OCI-LY7 (cell line): ENCODE results near the gene PHETA1. TPM values are rescaled to one million over a fixed set of nuclear protein-coding genes. Genes with fewer than 3 reads are reported as not detected.
A peak's percentile ranks its signal among the peaks of the same experiment; 100 is the strongest.

Source experiments
- BruUV-seq: library from RNA; stranded (reverse); fragments of 400-500 nt; replicated peaks from 2 replicates; lab custom pipeline; 2021; lab: Mats Ljungman, UMichigan
- CTCF ChIA-PET: fragments of 300-600 bp; sonication (Branson Sonifier 250); formaldehyde crosslinking; loops from one replicate; lab custom pipeline; 2022; ENCODE audit warnings: antibody characterized with exemption; ENCODE audit not compliant: unreplicated experiment; lab: Charles Lee
- POLR2A ChIA-PET: fragments of 300-600 bp; sonication (Branson Sonifier 250); formaldehyde crosslinking; loops from one replicate; lab custom pipeline; 2022; ENCODE audit warnings: antibody characterized with exemption; lab: Charles Lee
- DNase-seq: peaks from one replicate; pipeline ENCODE4 v3.0.0-alpha.2; 2015; ENCODE audit warnings: low spot score
- H2AFZ ChIP-seq: fragments of 200-600 bp; sonication (generic), shearing (Covaris generic); 2 replicates; pipeline ENCODE4 v1.6.1; 2014; ENCODE audit warnings: mild to moderate bottlenecking, antibody characterized with exemption, low read length, moderate library complexity
- H3K27ac ChIP-seq: fragments of 200-600 bp; sonication (generic); 2 replicates; pipeline ENCODE4 v1.5.1; 2014; ENCODE audit warnings: mixed run types, low read depth, mild to moderate bottlenecking, moderate library complexity, low read length, inconsistent platforms; ENCODE audit not compliant: poor library complexity, severe bottlenecking
- H3K36me3 ChIP-seq: fragments of 200-600 bp; sonication (generic); 2 replicates; pipeline ENCODE4 v1.6.1; 2014; ENCODE audit warnings: mild to moderate bottlenecking, antibody characterized with exemption, low read length, moderate library complexity, mixed read lengths; ENCODE audit not compliant: insufficient read depth
- H3K4me1 ChIP-seq: fragments of 200-600 bp; sonication (generic); 2 replicates; pipeline ENCODE4 v1.5.1; 2014; ENCODE audit warnings: mild to moderate bottlenecking, low read length; ENCODE audit not compliant: insufficient read depth, poor library complexity, severe bottlenecking
- H3K4me2 ChIP-seq: fragments of 200-600 bp; sonication (generic); 2 replicates; pipeline ENCODE4 v1.6.1; 2014; ENCODE audit warnings: mild to moderate bottlenecking, low read length
- H3K4me3 ChIP-seq: fragments of 200-600 bp; sonication (generic); 2 replicates; pipeline ENCODE4 v1.5.1; 2014; ENCODE audit warnings: mild to moderate bottlenecking, low read depth, low read length; ENCODE audit not compliant: poor library complexity, severe bottlenecking
- H3K79me2 ChIP-seq: fragments of 200-600 bp; sonication (generic); 2 replicates; pipeline ENCODE4 v1.6.1; 2016; ENCODE audit warnings: low read depth, mild to moderate bottlenecking, low read length, moderate library complexity, mixed read lengths; ENCODE audit not compliant: insufficient read depth
- H3K9me2 ChIP-seq: fragments of 200-600 bp; sonication (generic); 2 replicates; pipeline ENCODE4 v1.6.1; 2016; ENCODE audit warnings: mild to moderate bottlenecking, low read length, mixed read lengths; ENCODE audit not compliant: insufficient read depth
- H3K9me3 ChIP-seq: fragments of 200-600 bp; sonication (generic); 2 replicates; pipeline ENCODE4 v1.6.1; 2014; ENCODE audit warnings: mild to moderate bottlenecking, mixed run types, low read length, mixed read lengths
- H4K20me1 ChIP-seq: fragments of 200-600 bp; sonication (generic); 2 replicates; pipeline ENCODE4 v1.6.1; 2014; ENCODE audit warnings: mild to moderate bottlenecking, antibody characterized with exemption, low read length, moderate library complexity, mixed read lengths; ENCODE audit not compliant: insufficient read depth
- EZH2phosphoT487 ChIP-seq: fragments of 200-600 bp; sonication (generic); IDR thresholded peaks from 2 replicates; pipeline ENCODE4 v1.6.1; 2018; ENCODE audit warnings: low read depth, borderline replicate concordance, mild to moderate bottlenecking, mixed run types, antibody characterized with exemption, low read length, moderate library complexity, mixed read lengths
- intact Hi-C: fragments of 100-400 bp; cut with micrococcal nuclease; formaldehyde crosslinking; loops from one replicate; pipeline ENCODE4 v1.10.0; 2022; ENCODE audit not compliant: unreplicated experiment
- total RNA-seq, 2 experiments: library from RNA; depleted of rRNA in 1 of 2; stranded (reverse); fragments of >200 nt in 1 of 2; shearing (Covaris generic) in 1 of 2; gene quantifications; 2 replicates each; pipeline ENCODE4 v1.2.3, GENCODE V29; 2014 to 2022
- TF ChIP-seq, protein P1 (sequence below): fragments of 200-600 bp; sonication (generic); conservative IDR thresholded peaks from 2 replicates; pipeline ENCODE4 v1.5.1; 2014; ENCODE audit warnings: mild to moderate bottlenecking, antibody characterized with exemption, low read length, moderate library complexity, mixed read lengths

Gene PHETA1
- total RNA-seq, 2 experiments from 2014 or later: 0.73 to 2.7 TPM

DNA sequence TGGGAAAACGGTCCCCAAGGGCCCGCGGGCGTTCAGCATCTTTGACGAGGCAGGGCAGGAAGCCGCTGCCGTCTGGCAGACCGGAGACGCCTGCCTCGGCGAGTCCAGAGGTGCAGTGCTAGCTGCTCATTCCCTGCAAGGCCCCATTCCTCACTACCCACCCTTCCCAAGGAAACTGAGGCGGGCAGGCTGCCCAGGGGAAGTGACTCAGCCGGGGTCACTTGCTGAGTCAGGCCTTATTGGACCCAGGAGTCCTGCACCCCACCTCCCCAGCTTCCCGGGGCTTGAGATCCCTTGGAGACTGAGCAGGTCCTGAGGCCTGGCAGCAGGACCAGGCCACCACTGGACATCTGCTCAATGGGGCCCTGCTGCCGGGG, 40.5 kb upstream of the PHETA1 start:
- intact Hi-C loops: loop anchor here (5.0 to 10.0 kb wide), 3 partner anchors 188 to 355 kb away; partner anchors contain the start of genes ACAD10, ALDH2, ATXN2 and BRAP
- no peaks in the 10 kb centered on the region for H3K9me2 ChIP-seq
- no TSS peak for BruUV-seq
- no peak overlapping the region for H3K27ac ChIP-seq
- peak overlapping the region; percentile 83 for H3K4me2 ChIP-seq
- no peak for TF ChIP-seq EZH2phosphoT487
- TF ChIP-seq, protein P1, sequence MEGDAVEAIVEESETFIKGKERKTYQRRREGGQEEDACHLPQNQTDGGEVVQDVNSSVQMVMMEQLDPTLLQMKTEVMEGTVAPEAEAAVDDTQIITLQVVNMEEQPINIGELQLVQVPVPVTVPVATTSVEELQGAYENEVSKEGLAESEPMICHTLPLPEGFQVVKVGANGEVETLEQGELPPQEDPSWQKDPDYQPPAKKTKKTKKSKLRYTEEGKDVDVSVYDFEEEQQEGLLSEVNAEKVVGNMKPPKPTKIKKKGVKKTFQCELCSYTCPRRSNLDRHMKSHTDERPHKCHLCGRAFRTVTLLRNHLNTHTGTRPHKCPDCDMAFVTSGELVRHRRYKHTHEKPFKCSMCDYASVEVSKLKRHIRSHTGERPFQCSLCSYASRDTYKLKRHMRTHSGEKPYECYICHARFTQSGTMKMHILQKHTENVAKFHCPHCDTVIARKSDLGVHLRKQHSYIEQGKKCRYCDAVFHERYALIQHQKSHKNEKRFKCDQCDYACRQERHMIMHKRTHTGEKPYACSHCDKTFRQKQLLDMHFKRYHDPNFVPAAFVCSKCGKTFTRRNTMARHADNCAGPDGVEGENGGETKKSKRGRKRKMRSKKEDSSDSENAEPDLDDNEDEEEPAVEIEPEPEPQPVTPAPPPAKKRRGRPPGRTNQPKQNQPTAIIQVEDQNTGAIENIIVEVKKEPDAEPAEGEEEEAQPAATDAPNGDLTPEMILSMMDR: no peak
- no peaks in the 10 kb centered on the region for H3K9me3 ChIP-seq
- peaks cover 22% of the 10 kb centered on the region for H4K20me1 ChIP-seq
- H3K79me2 ChIP-seq: peaks cover 76% of the 10 kb centered on the region
- peaks cover 65% of the 10 kb centered on the region for H3K4me1 ChIP-seq
- CTCF ChIA-PET: no interaction called here
- POLR2A ChIA-PET: interaction anchor here (1.4 kb wide), 1 partner anchor 41 kb away, joined by 4 read pairs; no protein-coding TSS in a partner anchor
- no peaks in the 10 kb centered on the region for H3K36me3 ChIP-seq
- DNase-seq: no peak
- H2AFZ ChIP-seq: no peak overlapping the region
- H3K4me3 ChIP-seq: peak overlapping the region; percentile 93

DNA sequence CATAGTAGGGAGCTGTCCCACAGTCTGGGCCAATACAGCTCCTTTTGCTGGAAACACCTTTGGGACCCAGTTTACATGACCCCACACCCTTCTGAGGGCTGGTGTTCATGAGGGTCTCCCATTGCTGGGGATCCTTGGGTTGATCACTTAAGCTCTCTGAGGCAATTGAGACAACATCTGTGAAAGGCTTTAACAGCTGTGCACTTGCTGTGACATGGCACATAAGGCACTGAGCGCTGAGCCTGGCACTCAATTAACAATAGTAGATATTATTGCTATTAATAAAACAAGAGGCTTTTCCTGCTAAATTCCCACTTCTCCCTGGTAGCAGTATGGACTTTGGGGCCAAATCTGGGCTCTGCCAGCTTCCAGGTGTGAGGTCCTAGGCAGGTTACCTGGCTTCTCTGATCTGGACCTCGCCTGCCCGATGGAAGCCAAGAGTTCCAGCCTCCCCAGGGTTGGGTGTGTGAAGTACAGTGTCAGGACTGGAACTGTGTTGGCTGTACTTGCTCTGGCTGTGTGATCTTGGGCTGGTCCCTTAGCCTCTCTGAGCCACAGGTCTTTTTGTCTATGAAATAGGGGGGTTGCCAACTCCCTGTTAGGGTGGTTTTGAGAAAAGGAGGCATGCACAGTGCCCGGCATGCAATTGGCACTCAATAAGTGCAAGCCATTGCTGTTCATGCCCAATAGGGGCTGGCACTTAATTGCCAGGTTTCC, 39.9 kb upstream of the PHETA1 start:
- intact Hi-C loops: loop anchor here (5.0 to 10.0 kb wide), 3 partner anchors 188 to 356 kb away; partner anchors contain the start of genes ACAD10, ALDH2, ATXN2 and BRAP
- peak; percentile 28 for DNase-seq
- CTCF ChIA-PET: interaction anchor here (0.6 kb wide), 1 partner anchor 48 kb away, joined by 5 read pairs; no protein-coding TSS in a partner anchor
- TF ChIP-seq EZH2phosphoT487: no peak
- TF ChIP-seq, protein P1: no peak
- Histone ChIP-seq H3K79me2 (peaks cover 71% of the 10 kb centered on the region), H2AFZ (no peak overlapping the region), H3K4me3 (peak overlapping the region; percentile 93), H3K4me1 (peaks cover 71% of the 10 kb centered on the region), H3K27ac (peak overlapping the region; percentile 66), H3K9me2 (no peaks in the 10 kb centered on the region), H3K4me2 (peak overlapping the region; percentile 83), H3K9me3 (no peaks in the 10 kb centered on the region), H3K36me3 (no peaks in the 10 kb centered on the region), H4K20me1 (peaks cover 18% of the 10 kb centered on the region)
- POLR2A ChIA-PET: interaction anchor here (0.5 to 1.4 kb wide), 2 partner anchors 41 to 97 kb away, joined by 3 to 4 read pairs; no protein-coding TSS in a partner anchor
- no TSS peak for BruUV-seq

DNA sequence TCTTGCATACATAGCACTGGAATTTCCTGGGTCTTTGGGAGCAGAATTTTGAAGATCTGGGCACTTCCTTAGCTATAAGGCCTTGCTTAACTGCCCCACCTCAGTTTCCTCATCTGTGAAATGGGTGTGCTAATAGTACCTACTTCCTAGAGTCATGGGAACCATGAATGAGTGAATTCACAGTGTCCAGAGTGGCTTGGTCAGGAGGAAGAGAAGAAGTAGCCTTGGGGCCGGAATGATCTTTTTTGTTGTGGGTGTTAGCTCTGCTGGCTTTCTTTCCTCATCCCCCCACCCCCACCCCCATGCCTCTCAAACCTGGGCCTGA, 39.2 kb upstream of the PHETA1 start:
- H3K4me3 ChIP-seq: peak overlapping the region; percentile 93
- H3K4me1 ChIP-seq: peaks cover 79% of the 10 kb centered on the region
- peaks cover 64% of the 10 kb centered on the region for H3K79me2 ChIP-seq
- no peaks in the 10 kb centered on the region for H3K36me3 ChIP-seq
- no peaks in the 10 kb centered on the region for H3K9me2 ChIP-seq
- H3K9me3 ChIP-seq: no peaks in the 10 kb centered on the region
- TF ChIP-seq, protein P1: no peak
- no peak for TF ChIP-seq EZH2phosphoT487
- H3K27ac ChIP-seq: peak overlapping the region; percentile 66
- peak overlapping the region; percentile 83 for H3K4me2 ChIP-seq
- no TSS peak for BruUV-seq
- POLR2A ChIA-PET: interaction anchor here (1.1 kb wide), 1 partner anchor 9 kb away, joined by 3 read pairs; no protein-coding TSS in a partner anchor
- peaks cover 15% of the 10 kb centered on the region for H4K20me1 ChIP-seq
- H2AFZ ChIP-seq: no peak overlapping the region
- intact Hi-C loops: loop anchor here (5.0 to 10.0 kb wide), 3 partner anchors 189 to 357 kb away; partner anchors contain the start of genes ACAD10, ALDH2, ATXN2 and BRAP
- CTCF ChIA-PET: no interaction called here
- DNase-seq: no peak
